ENCODE results near the gene ZNF487. TPM values are rescaled to one million over a fixed set of nuclear protein-coding genes. Genes with fewer than 3 reads are reported as not detected.

The ZNF487 gene
- total and polyA plus RNA-seq, 10 of the 15 experiments (the other 5 are each of a cell fraction or from before 2014, with no cell fraction given): 0.74 to 2.1 (median 1.1) TPM

DNA sequence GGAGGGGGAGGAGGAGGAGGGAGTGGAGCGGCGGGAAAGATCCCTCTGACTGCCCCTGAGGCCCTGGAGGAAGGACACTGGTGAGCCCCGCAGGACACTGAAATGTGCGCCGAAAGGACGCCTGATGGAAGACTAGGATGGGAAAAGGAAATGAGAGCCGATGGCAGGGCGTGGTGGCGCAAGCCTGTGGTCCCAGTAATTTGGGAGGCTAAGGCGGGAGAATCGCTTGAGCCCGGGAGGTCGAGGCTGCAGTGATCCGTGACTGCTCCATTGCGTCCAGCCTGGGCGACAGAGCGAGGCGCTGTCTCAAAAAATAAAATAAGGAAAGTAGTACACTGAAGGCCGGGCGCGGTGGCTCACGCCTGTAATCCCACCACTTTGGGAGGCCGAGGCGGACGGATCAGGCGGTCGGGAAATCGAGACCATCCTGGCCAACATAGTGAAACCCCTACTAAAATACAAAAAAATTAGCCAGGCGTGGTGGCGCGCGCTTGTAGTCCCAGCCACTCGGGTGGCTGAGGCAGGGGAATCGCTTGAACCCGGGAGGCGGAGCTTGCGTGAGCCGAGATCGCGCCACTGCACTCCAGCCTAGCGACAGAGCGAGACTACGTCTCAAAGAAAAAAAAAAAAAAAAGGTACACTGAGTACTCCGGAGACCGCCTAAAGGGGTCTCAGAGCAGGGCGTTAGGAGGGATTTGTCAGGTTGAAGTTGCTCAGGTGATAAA, 27.4 kb upstream of the ZNF487 start (continued):
- TF ChIP-seq MLLT1 (IDR thresholded peaks at IDR 0.05) (peak; percentile 69), RFX5 (IDR thresholded peaks at IDR 0.05; ENCODE audit: low read depth, low read length) (no peak), E4F1 (IDR thresholded peaks at IDR 0.05; ENCODE audit: borderline replicate concordance, partially characterized antibody) (no peak), PAX5 (IDR thresholded peaks at IDR 0.05; ENCODE audit: borderline replicate concordance, low read depth, low read length) (peak; percentile 57; the same call in 1 of the 2 replicates), SPI1 (IDR thresholded peaks at IDR 0.05; ENCODE audit: borderline replicate concordance, insufficient read depth, low read depth, low read length) (no peak), NR2C2 (IDR thresholded peaks at IDR 0.05; ENCODE audit: borderline replicate concordance, control insufficient read depth, insufficient read length, low read depth) (no peak), NBN (IDR thresholded peaks at IDR 0.05) (peak; percentile 83), RELA (IDR thresholded peaks at IDR 0.05; ENCODE audit: borderline replicate concordance, partially characterized antibody) (peak; percentile 30), NRF1 (conservative IDR thresholded peaks at IDR 0.05; ENCODE audit: low read depth, low read length) (no peak)
- TF ChIP-seq, protein P1, sequence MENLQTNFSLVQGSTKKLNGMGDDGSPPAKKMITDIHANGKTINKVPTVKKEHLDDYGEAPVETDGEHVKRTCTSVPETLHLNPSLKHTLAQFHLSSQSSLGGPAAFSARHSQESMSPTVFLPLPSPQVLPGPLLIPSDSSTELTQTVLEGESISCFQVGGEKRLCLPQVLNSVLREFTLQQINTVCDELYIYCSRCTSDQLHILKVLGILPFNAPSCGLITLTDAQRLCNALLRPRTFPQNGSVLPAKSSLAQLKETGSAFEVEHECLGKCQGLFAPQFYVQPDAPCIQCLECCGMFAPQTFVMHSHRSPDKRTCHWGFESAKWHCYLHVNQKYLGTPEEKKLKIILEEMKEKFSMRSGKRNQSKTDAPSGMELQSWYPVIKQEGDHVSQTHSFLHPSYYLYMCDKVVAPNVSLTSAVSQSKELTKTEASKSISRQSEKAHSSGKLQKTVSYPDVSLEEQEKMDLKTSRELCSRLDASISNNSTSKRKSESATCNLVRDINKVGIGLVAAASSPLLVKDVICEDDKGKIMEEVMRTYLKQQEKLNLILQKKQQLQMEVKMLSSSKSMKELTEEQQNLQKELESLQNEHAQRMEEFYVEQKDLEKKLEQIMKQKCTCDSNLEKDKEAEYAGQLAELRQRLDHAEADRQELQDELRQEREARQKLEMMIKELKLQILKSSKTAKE (IDR thresholded peaks at IDR 0.05; ENCODE audit: low read depth, poor library complexity, severe bottlenecking): peak; percentile 58
- TF ChIP-seq, protein P2, sequence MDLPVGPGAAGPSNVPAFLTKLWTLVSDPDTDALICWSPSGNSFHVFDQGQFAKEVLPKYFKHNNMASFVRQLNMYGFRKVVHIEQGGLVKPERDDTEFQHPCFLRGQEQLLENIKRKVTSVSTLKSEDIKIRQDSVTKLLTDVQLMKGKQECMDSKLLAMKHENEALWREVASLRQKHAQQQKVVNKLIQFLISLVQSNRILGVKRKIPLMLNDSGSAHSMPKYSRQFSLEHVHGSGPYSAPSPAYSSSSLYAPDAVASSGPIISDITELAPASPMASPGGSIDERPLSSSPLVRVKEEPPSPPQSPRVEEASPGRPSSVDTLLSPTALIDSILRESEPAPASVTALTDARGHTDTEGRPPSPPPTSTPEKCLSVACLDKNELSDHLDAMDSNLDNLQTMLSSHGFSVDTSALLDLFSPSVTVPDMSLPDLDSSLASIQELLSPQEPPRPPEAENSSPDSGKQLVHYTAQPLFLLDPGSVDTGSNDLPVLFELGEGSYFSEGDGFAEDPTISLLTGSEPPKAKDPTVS (IDR thresholded peaks at IDR 0.05; ENCODE audit: low read depth, low read length): no peak
- TF ChIP-seq, protein P3, sequence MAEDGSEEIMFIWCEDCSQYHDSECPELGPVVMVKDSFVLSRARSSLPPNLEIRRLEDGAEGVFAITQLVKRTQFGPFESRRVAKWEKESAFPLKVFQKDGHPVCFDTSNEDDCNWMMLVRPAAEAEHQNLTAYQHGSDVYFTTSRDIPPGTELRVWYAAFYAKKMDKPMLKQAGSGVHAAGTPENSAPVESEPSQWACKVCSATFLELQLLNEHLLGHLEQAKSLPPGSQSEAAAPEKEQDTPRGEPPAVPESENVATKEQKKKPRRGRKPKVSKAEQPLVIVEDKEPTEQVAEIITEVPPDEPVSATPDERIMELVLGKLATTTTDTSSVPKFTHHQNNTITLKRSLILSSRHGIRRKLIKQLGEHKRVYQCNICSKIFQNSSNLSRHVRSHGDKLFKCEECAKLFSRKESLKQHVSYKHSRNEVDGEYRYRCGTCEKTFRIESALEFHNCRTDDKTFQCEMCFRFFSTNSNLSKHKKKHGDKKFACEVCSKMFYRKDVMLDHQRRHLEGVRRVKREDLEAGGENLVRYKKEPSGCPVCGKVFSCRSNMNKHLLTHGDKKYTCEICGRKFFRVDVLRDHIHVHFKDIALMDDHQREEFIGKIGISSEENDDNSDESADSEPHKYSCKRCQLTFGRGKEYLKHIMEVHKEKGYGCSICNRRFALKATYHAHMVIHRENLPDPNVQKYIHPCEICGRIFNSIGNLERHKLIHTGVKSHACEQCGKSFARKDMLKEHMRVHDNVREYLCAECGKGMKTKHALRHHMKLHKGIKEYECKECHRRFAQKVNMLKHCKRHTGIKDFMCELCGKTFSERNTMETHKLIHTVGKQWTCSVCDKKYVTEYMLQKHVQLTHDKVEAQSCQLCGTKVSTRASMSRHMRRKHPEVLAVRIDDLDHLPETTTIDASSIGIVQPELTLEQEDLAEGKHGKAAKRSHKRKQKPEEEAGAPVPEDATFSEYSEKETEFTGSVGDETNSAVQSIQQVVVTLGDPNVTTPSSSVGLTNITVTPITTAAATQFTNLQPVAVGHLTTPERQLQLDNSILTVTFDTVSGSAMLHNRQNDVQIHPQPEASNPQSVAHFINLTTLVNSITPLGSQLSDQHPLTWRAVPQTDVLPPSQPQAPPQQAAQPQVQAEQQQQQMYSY (CRISPR knock-in tag; IDR thresholded peaks at IDR 0.05): 0 out of 2 replicates have a peak, but pooled peaks have one; percentile 58

Measured in GM12878 (cell line).